NCI-H82 (cell line): ENCODE data around the gene MICAL2.

Experiments used
- DNase-seq: peaks from one replicate; lab custom pipeline; 2025; lab: John Stamatoyannopoulos, UW

The MICAL2 gene

DNA sequence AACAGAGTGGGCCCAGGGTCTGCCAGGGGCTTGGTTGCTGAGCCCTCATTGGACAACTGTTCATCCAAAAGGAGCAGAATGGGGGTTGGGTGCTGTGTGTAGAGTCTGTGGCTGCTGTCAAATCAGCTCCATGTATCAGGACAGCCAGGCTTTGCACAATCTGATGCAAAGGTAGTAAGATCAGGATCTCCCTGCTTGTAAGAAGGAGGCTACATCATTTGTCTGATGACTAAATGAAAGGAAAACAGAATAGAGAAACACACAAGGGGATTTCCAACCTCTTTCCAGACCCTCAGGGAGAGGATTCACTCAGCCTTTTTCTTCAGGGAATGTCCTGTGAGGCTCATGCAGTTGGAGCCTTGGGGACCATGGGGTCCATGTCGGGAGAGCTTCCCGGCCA is 7.2 kb downstream of the MICAL2 start:
- DNase-seq, result no peak

DNA sequence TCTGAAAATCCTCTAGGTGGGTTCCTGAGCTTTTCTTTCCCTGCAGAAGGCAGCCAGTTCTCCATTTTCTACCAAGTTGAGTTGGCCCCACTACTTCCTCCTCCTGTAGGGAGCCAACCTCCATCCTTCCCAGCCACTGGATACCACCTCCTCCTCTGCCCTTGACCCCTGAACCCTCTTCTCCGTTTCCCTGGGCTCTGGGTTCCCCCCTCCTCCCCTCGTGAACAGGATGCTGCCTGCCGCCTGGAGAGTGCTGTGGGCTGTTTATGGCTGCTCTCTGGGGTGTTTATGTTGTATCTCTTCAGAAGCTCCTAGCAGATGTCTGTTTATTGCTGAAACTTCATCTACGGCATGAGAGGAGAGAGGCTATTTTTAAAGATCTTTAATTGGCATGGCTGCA is 8.6 kb downstream of the MICAL2 start:
- DNase-seq, result no peak

DNA sequence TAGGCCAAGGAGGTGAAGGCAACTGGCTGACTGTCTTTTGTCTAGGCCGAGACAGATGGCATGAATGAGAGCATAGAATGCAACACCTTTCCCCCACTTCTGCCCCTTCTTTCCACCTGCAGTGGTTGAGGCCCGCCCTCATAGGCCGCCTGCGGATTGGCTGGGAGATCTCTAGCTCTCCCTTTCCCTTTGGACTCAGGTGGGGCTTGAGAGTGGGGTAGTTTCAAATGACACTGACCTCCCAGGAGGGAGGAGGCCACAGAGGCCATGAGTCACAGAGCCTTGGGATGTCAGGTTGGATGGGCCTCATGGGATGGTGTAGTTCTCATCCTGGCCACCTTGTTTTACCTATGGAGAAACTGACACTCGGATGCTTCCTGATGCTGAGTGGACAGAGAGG is 9.1 kb downstream of the MICAL2 start:
- no peak for DNase-seq

DNA sequence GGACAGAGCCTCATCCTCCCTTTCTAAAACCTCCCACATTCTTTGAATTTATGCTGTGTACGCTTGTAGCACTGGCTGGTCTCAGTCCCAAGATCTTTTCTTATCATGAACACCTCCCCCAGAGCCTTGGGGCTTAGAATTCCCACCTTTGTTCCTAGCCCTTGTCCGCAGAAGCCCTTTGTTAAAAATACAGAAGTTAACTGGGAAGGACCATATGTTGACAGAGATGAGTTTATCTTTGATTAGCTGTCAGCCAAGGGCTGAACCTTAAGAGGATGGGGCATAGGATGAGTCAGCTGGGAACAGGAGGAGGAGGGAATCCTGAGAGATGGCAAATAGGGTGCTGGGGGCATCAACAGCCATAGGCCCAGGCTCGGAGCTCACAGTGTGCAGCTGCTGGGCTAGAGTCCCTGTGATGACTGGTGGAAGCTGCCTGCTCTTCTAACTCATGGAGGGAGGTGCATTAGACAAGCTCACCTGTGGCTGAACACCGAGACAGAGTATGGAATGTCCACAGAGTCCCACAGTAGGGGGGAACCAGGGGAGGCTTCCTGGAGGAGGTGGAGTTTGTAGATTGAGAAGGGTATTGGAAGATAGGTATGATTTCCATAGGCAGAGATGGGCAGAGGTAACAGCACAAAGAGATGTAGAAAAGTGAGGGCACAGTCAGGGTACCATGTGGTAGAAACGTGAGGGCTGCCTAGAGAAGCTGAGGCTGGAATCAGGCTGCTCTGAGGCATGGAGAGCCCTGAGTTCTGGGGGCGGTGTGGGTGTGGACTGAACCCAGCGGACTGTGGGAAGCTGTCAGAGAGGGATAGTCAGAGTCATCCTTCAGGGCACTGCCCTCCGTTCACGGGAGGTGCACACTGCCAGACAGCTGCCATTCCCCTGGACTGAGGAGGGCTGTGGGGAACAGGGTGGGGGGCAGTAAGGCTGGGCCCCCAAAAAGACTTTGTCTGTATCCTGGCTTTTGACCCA is 9.9 kb downstream of the MICAL2 start:
- peak; percentile 56 for DNase-seq

DNA sequence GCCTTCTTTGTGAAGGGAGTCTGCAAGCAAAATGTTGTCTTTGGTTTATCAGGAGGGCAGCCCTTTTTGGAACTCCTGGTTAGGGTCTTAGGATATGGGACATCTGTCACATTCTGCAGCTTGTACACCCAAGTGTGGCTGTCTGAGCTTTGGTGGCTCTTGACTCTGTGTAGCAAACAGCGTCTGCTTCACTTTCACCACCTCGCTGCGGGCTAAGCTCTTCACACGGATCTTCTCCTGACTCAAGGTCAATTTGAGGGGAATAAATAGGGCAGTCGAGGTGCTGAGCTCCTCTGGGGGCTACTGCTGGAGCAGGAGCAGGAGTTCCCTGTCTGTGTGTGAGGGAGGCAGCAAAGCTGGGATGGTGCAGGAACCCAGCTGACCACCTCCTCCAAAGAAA is 10.6 kb downstream of the MICAL2 start:
- DNase-seq, result peak; percentile 71

DNA sequence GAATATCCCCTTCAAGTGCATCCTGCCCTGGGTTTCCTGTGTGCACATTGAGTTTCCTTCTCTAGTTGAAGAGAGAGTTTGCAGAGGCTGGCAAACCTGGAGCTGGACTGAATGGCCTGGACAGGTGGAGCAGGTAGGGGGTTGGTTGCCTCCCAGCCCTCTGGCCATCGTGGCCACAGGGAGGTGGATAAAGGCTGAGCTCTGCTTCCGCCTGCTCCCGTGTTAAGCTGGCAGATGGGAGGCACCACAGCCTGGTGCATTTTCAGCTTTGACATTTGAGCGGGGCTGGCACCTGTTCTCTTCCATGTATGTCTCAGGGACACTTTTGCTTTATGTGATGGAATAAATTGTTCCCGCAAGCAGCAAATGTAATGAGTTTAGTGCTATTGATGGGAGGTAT is 11.1 kb downstream of the MICAL2 start:
- peak; percentile 56 for DNase-seq

DNA sequence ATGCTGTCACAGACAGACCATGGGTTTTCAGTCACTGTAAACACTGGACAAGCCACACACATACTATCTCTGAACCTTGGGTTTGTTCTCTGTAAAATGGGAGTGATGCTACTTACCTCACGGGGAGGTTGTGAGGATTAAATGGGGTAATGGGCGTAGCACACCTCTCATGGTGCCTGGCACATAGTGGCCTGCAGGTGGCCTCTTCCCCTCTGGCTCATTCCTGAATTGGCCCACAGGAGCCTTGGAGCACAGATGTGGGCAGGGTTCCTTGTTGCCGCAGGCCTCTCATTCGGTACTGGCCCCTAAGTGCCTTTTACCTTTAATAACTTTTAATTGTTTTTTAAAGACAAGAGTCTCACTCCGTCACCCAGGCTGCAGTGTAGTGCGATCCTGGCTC is 11.7 kb downstream of the MICAL2 start:
- peak; percentile 51 for DNase-seq

DNA sequence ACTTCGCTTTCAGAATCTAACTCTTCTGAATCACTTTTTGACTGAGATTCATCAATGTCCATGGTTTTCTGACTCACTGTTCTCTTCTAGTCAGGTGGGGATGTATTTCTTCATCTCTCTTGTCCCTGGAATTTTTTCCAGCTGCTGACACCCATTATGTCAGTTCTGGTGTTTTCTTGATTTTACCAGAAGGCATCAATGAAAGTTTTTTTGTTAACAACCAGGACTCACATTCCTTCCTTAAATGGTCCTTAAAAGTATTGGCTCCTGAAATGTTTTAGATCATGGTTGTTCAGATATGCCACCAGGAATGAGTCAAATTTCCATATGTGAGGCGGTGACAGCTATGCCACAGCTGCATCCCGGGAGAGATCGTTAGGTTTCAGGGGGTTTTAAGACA is 12.9 kb downstream of the MICAL2 start:
- DNase-seq, result no peak

DNA sequence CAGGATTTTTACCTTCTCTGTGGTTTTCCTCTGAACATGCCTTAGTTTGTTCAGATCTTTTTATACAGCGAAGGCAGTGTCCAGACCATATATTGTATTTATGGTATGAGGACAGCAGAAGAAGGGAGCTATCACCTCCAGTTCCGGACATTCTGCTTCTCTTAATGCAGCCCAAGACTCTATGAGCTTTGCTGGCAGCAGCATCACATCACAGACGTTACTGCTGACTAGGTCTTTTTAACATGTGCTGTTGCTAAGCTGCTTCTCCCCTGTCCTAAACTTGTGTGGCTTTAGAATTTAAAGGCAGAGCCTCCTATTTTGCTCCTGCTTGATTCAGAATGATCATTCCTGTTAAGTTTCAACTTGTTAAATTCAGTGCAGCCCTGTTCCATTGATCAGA is 13.4 kb downstream of the MICAL2 start:
- no peak for DNase-seq

DNA sequence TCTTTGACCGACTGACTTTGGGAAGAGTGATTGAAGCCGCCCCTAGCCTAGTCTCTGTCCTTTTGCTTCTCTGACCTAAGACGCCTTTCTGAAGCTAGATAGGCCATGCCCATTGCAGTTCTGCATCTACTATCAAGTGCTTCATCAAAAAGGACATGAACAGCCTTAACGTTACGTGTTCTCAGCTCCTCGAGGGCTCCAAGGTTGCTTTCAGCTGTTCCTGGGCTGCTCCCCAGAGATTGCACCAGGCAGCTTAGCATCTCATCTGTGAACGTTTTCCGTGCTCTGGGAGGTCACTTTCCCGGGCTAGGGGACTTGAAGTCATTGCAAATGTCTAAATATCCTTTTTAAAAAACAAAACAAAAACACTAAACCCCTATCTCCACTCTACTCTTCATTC is 13.9 kb downstream of the MICAL2 start:
- DNase-seq, result no peak

DNA sequence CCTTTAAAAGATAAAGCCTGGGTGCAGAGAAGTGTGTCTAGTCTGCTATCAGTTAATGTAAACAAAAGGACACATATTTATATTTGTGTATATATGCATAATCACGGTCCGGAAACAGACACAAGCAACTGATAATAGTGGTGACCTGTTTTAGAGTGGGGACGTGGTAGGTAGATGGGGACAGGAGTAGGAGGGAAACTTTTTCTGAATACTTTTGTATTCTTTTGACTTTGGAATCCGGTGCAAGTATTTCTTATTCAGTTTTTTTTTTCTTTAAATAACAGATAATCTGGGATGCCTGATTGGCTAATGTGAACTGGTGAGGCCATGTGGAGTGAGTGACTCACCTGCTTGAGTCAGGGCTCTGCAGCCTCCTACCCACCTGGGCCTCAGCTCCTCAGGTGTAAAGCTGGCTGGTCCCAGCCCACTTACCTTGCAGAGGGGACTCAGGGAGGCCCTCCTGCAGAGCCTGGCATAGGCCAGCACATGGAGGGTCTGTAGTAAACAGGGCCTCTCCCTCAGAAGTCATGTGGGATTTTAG is 15.3 kb downstream of the MICAL2 start:
- no peak for DNase-seq

DNA sequence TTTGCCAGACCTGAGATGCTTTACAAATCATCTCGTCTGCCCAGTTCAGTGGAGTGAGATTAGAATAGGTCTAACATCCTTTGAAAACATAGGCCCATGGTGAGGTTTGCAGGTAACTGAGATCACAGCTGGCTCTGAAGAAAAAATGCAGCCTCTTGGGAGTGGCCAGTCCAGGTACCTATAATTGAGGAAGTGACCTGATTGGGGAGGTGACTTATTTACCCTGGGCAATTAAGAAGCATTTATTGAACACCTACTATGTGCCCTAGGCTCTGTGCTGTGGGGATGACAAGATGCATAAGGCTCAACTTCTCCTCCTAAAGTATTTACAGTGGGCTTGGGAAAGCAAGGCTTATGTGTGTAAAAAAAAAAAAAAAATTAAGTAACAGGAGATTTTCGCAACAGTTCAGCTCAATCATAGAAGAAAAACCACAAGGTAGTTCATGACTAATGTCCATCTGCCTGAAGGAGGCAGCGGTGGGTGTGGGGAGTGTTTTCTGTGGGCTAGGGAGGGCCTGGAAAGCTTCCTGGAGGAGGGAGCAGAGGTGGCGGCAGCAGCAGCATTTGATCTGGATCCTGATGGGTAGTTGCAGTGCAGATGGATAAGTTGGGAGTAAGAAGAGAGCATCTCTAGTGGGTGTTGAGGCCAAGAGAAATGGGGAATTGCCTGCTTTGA is 16.1 kb downstream of the MICAL2 start:
- DNase-seq, result no peak

DNA sequence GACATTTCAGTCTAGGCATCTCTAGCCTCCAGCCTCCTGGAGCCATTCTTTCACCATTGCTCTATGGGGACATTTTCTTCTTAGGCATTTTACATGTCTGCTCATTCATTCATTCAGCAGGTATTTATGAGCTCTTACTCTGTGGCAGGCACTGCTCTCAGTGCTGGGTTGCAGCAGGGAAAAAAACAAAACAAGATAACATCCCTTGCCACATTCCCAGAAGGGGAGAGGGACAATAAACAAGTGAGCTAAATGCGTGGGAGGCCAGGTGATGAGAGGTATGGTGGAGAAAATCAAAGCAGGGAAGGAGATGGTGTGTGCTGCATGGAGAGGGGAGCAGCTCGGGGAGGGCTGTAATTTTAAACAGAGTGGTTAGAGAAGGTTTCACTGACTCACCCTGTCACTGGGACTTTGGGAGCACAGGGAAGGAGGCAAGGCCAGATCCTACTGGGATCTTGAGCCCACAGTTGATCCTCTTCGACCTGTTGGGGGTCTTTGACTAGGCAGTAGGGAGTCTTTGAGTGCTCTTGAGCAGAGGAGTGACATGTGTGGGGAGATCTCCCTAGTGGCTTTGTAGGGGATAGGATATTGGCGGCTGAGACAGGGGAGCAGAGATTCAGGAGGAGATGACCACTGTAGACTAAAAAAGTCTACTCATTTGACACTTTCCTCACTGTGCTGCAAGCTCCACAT is 17.0 kb downstream of the MICAL2 start:
- no peak for DNase-seq

DNA sequence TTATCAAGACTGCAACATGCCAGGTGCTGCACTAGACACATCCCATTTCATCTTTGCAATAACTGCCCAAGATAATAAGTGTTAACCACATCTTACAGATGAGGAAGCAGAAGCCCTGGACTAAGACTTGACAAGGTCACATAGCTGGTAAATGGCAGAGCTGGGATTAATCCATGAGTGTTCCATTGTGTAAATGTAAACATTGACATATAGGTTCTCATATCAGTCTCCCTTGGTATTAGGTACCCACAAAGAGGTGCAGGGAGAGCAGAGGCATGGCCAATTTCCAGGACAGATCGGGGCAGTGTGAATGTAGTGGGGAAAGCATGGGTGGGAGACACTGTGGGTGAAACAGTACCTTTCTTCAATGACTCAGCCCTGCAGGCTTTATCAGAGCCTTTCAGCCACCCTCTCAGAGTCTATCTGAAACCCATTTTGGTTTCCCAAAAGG is 17.9 kb downstream of the MICAL2 start:
- no peak for DNase-seq

DNA sequence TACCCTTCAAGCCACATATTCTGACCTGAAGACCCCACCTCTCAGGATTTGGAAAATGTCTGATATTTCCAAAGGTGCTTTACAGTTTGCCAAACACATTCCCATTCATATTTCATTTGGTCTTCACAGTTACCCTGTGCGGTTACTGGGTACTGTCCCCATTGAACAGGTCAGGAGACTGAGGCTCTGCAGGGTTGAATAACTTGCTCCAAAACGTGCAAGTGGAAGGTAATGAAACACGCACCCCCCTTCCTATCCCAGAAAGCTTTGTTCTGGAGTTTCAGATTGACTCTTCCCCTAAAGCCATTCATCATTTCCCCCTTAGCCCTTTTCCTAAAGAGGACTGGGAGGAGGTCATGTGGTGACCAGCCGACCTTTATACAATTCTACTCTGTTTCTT is 18.8 kb downstream of the MICAL2 start:
- DNase-seq, result no peak

DNA sequence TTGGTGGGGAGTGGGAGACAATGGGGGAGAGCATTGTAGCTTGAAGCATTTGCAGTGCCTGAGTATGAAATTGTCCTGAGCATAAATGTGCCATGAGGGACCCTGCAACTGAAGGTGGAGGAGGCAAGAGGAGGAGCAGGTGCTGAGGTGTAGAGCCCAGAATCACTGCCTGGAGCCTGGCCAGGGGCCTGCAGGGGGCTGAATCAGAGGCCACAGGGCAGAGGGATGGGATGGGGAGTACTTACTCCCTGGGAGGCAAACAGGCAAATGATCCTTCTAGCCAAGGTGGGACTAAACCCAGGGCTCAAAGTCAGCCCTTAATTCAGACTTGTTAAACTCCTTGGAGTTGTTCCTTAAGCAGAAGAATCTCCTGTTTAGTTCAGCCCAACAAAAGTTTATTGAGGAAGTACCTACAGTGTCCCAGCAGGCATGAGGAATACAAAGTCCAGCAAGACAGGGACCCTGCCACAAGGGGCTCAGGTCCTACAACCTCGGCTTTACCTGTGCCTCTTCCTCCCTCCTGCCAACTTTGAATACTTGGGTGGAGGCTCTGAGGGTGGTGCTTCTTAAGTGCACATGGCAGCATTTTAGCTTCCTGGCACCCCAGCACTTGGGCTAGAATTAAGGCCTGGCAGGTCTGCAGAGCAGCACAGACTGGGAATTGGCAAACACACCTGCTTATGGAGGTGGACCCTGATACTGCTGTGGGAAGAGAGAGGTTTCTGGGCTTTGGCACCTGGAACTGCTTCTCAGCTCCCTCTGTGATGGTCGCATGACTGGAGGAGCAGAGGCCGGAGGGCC is 20.0 kb downstream of the MICAL2 start:
- DNase-seq, result no peak

DNA sequence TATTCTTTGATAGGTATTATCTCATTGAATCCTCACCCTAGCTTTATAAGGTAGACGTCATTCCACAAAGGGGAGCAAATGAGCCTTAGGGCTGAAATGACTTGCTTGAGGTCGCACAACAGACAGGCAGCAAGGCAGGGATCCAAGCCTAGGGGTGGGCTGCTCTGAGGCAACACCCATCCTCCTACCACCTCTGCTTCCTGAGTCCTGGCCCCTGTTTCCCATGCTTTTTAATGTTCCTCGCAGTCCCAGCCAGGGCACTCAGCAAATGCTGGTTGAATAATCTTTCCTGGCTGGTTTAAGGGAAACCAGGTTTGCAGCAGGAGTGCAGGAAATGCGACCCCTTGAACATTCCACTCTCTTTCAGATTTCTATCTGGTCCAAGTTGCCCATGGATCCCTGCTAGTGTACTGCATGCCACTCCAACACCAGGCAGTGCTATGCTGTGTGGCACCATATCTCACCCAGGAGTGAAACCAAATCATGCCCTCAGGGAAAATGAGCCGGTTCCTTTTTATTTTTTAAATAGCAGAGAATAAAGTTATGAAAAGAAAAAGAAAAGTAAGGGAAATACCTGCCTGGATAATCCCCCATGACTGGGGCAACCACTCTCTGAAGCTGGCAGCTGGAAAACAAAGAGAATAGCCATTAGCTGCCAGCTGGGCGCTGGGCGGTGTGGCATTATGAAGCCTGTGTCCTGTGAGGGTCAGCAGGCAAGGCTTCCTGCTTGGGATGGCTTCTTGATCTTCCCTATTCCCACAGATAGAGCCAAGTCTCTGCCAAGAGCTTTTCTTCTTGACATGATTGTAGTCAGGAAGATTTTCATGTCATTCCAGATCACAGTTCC is 21.8 kb downstream of the MICAL2 start:
- DNase-seq, result peak; percentile 19

DNA sequence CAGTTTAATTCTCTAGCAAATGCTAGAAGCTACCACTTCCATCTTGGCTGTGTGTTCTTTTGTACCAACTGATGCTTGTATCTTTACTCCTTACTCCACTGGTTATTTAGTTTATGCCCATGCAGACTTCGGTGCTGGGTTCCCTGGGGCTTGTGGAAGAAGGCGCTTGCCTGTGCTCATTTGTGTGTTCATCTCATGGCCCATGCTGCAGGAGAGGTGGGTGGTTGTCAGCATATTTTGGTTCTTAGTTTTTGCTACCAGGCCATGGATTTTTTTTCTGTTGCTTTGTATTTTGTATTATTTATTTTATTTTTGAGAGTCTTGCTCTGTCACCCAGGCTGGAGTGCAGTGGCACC is 22.4 kb downstream of the MICAL2 start:
- DNase-seq, result no peak

DNA sequence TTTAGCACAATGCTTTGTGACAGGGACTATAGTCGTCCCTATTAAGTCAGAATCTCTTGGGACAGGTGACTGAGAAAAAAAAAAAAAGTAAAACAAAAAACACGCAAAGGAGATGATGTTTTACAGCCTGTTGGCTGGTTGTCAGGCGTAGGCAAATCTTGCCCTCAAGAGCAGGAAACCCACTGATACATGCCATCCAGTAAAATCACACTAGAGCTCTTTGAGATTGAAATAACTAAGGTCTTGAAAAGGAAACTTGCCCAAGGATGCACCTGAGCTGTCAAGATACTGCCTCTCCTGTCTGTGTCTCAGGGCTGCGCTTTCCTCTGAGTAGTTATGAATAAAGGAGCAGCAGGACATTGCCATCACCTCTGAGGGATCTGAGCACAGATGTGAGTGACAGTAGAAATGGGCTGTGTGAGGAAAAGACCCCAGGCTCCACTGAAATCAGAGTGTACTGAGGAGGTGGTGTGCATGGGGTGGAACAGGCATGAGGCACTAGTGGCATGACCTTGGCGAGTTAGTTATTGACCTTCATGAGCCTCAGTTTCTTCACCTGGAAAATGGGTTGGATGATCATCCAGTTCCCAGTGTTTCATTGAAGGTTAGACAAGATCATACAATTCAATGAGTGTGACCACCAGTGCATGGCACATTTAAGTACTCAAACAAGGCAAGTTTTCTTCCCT is 23.3 kb downstream of the MICAL2 start:
- DNase-seq, result no peak

DNA sequence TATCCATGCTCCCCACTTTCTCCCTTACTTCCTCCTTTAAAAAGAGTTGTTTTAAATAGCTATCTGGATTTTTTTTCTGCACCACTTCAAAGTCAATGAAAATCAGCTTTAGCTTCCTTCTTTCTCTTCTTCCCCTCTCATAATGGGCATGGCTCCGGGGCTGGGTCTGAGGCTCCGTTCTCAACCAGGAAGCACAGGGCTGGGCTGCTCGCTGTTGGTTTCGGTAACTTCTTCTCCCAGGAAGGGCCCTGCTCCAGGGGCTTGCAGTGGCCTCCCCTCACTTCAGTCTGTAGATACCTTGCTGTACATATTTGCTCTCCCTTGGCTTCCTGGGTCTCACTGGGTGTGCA is 23.8 kb downstream of the MICAL2 start:
- DNase-seq, result no peak
